NOMO-1 (cell line): ENCODE results near the gene SLC5A11.

Experiments used
- DNase-seq, 2 experiments: peaks; one replicate each; lab custom pipeline; 2025; ENCODE audit not compliant: unreplicated experiment in 2 of 2; lab: John Stamatoyannopoulos, UW

Gene SLC5A11

DNA sequence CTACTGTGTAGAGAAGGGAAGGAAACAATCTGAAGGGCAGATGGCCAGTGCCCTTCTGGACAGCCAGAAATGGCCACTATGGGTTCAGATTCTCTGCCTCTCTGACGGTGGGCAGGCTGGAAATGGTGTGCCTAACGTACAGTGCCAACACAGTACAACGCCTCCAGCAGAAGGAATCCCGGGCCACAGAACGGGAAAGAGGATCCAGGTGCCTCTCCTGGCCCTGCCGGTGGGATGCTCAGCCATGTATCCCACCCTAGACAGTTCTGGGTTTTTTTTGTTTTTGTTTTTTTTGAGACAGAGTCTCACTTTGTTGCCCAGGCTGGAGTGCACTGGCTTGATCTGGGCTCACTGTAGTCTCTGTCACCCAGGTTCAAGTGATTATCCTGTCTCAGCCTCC lies 71.5 kb downstream of the SLC5A11 start:
- DNase-seq: no peak

DNA sequence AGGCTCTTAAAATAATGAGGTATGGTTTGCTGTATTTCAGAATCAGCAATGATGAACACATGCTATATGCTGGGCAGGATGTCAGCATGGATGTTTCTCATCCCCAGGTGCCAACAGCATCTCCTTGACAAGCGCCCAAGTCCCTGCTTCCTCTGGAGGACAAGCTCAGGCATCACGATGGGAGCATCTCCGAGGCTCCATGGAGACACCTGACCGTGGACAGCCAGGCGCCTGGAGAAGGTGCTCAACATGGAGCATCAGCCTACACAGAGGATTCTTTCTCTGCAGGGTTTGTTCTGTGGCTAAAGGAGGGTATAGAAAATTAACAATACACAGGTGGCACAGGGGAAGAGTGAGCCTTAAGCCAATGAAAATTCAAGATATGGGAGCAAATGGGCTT lies 72.1 kb downstream of the SLC5A11 start:
- no peak for DNase-seq

DNA sequence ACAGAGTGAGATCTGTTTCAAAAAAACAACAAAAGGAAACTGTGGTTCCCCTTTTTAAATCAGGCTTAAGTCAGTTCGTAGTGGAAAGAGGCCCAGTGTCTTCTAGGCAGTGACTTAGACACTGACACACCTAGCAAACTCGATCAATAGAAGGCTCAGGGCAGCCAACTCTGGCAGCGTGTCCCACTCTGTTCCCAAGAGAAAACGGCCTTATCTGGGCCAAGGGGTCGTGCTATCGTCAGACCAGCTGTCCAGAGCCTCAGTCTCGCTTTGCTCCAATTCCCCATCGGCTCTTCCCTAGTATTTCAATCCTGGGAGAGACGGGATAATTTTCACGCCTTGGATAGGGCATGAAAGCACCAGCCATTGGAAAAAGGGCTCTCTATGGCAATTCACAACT lies 72.9 kb downstream of the SLC5A11 start:
- DNase-seq: peak in 1 of 2 experiments; percentile 27

DNA sequence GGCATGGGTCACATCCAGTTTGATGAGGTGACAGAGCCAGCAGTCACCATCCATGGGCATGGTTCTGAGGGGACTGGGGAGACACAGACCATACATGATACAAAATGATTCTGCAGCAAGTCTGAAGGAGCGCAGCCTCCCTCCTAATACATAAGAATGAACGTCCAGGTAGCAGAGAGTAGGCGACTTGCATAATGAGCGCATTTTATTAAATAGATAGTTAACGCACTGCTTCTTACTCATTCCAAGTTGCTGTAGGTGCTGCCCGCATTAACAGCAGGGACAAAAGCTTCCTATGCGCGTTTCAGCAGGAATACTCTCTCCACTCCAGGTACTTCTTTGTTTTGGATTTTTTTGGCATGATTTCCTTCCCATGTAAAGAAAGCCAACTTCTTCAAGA lies 73.8 kb downstream of the SLC5A11 start:
- no peak for DNase-seq

DNA sequence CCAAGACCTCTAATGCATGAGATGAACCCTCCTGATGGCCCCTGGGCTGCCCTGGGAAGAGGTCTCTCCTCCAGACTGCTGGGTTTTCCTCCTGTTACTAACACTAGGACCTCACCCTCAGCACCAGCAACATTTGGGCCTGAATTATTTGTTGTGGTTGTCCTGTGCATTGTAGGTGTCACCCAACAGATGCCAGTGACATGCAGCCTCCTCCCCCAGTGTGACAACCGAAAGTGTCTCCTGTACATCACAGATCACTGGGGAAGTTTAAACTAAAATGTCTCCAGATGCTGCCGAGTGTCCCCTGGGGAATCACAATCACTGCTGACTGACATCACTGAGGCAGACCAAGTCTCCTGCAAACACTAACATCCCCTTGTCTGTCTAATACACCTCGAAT lies 74.8 kb downstream of the SLC5A11 start:
- DNase-seq: no peak

DNA sequence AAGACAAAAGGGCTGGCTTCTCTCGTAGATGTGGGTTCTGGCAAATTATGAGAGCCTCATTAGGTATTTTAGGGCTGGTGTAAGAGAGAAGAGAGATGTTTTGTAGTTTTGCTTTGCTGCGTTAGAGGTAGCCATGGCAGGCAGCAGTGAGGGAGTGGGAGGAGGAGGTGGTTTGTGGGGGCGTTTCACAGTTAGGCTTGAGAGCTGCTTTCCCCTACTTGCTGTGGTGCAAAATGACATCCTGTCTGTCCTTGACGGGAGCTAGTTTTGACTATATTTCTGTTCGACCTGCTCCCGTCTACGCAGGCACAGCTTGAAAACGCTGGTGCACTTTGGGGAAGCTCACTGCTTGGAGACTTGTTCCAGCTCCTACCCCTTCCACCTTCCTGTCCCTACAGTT lies 75.5 kb downstream of the SLC5A11 start:
- DNase-seq: no peak

DNA sequence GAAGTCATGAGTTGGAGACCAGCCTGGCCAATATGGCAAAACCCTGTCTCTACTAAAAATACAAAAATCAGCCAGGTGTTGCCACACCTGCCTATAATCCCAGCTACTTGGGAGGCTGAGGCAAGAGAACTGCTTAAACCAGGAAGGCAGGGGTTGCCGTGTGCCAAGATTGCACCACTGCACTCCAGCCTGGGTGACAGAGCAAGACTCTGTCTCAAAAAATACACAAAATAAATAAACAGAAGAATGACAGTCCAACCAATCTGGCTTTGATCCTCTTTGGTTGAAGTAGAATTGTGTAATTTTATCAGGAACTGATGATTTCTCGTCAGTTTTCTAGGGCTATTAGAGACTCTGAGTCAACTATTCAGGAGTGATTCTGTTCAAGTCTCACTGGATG lies 79.4 kb downstream of the SLC5A11 start:
- DNase-seq: no peak

DNA sequence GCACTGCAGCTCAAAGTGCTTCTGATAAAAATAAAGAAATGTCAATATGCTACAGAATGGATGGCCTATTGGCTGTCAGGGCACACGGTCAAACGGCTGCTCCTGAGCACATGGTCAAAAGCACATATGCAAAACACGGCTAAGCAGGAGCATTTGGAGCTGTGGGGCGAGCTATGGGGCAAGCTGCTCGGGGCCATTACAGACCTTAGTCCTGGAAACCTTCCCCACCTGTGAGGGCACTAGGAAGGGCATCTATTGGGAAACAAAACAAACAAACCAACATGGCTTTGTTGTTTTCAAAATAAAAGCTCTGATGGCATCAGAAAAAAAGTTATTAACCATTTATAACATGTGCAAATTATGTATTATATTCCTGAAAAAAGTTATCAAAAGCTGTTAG lies 83.6 kb downstream of the SLC5A11 start:
- DNase-seq: no peak

DNA sequence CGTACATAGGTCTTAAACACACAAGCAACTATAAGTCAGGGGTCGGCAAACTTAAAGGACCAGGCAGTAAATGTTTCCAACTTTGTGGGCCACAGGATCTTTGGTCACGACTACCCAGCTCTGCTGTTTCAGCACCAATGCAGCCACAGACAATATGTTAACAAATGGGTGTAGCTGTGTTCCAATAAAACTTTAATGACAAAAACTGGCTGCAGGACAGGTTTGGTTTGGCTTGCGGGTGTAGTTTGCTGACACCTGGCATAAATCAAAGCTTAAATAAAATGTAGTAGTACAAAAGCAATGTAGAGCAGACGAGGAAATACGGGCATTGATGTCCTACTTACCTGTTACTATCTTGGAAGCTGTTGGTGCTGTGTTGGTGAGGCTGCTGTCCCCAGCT lies 84.7 kb downstream of the SLC5A11 start:
- DNase-seq: no peak

DNA sequence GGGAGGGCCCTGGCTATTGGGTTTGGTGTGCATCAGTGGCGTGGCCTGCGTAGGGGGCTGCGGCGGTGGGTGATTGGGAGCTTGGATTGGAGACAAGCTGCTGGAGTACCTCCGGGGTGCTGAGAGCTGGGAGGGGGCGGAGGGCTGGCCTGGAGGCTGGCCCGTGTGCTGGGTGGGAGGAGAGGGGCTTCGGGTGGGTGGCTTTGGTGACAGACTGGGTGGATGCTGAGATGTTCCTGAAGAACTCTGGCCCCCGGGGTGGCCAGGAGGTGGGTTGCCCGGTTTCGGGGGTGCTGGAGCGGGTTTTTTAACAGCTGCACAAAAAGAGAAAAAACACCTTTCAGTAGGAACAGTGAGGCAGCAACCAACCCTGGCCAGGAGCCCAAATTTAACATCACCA lies 85.3 kb downstream of the SLC5A11 start:
- no peak for DNase-seq

DNA sequence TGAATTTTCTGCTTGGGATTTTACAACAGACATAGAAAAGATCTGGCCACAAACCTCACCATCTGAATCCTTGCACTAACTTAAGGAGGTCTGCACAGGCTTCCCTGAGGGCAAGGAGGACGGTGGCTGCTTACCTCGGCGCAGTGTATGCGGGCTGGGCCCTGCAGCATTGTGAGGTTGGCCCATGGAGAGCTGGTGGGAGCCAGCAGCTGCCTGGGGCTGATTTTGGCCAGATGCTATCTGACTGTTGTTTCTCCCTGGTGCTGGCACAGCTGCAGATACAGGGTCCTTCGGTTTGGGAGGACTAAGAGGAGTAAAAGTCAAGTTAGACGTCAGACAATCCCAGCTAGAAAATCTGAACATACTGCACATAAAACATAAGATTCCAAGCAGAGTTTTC lies 89.6 kb downstream of the SLC5A11 start:
- no peak for DNase-seq

DNA sequence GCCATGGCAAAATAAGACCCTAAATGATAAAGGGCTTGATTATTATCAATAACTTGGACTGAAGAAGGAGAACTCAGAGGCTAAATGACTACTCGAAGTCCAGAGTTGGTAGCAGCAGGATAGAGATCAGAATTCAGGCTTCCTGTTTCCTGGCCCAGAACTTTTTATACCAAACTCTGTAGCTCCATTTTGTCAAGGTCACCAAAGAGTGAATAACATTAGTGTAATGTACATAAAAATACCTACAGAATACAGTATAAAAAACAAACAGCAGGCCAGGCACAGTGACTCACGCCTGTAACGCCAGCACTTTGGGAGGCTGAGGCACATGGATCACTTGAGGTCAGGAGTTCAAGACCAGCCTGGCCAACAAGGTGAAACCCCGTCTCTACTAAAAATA lies 90.4 kb downstream of the SLC5A11 start:
- DNase-seq: no peak

DNA sequence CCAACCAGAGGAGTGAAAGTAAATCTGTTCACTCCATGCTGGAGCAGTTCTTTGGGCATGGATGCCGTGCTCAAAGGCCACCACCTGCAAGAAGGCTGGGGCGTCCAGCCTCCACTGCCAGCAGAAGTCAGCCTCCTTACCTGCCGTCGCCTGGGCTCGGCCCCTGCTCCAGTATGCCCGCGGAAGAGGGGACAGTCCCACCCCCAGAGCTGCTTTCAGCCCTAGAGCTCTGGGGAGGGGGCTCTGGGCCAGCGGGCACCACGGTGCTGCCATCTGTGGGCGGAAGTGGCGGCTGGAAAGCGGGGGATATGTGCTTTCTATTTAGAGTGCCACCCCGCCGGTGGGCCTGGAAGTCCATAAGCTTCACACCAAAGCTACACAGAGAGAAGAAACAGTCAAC lies 93.5 kb downstream of the SLC5A11 start:
- no peak for DNase-seq

DNA sequence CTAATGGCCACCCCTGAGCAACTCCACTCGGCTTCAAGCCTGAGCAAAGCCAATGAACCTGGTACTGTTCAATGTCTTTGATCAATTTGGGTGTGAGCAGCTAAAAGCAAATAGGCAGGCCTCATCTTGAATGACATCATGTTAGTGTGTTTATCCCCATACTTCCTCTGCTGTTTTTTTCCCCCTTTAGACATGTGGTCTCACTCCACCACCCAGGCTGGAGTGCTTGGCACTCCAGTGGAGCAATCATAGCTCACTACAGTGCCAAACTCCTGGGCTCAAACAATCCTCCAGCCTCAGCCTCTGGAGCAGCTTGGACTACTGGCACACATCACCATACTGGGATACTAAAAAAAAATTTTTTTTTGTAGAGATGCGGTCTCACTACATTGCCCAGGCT lies 94.0 kb downstream of the SLC5A11 start:
- DNase-seq: no peak

DNA sequence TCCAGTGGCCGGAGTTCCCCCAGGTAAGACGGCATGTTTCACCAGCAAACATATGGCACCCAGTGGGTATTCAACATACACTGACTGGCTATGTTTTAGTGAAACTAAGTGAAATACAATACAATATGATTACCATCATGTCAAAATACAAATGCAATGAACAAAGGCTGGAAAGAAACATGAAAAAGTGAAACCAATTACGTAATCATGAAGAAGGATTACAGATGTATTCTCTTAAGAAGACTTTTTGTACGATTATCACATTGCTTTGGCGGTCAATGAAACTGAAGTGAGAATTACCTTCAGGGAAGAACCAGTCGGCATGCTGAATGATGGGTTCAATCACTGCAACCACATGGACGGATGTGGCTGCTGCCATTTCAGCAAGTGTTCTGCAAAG lies 97.7 kb downstream of the SLC5A11 start:
- DNase-seq: no peak

DNA sequence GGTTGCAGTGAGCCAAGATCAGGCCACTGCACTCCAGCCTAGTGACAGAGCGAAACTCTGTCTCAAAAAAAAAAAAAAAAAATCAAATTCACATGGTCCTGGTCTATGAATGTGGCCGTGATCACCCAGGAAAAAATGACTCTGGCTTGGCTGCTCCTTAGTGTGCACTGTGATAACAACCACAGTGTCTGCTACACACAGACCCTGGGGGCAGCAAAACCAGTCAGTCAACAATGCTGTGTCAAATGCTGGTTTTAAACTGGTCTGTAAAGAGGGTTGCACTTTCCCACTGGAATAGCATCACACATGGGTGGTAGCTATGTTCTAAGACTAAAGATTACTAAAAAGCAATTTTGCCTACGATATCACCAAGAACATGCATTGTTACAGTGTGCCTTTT lies 98.4 kb downstream of the SLC5A11 start:
- DNase-seq: no peak

DNA sequence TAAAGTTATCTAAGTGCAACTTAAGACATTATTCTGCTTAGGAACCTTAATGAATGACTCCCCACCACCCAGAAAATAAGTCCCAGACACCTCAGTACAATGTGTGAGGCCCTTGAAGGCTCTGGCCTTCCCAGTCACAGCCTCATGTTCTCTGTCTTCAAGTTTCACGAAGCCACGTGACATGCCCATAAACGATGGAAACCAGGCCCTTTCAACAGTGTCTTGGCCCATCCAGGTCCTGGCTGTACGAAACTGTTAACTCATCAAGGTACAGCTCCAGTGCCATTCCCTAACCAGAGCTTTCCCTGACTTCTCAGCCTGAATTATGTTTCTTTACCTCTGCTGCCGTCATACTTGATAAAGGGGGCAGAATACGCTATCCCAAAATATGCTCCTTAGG lies 100.4 kb downstream of the SLC5A11 start:
- DNase-seq: no peak

DNA sequence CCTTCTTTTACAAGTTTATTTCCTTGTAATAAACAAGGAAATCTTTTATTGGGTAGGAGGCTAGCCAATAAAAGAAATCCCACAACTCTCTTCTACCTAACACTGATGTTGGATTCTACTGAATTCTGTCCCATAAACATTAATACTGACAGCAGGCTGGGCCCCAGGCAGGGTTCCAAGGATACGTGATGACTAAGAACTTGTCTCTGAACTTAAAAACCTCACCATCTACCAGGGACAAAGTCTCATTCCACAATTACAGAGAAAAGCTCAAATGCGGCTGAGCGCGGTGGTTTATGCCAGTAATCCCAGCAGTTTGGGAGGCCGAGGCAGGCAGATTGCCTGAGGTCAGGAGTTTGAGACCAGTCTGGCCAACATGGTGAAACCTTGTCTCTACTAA lies 104.5 kb downstream of the SLC5A11 start:
- DNase-seq: no peak

DNA sequence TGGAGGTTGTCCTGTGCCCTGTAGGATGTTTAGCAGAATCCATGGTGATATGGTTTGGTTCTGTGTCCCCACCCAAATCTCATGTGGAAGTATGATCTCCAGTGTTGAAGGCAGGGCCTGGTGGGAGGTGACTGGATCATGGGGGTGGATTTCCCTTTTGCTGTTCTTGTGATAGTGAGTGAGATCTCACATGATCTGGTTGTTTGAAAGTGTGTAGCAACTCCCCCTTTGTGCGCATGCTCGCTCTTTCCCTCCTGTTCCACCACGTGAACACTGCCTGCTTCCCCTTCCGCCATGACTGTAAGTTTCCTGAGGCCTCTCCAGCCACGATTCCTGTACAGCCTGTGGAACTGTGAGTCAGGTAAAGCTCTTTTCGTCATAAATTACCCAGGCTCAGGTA lies 107.5 kb downstream of the SLC5A11 start:
- DNase-seq: no peak

DNA sequence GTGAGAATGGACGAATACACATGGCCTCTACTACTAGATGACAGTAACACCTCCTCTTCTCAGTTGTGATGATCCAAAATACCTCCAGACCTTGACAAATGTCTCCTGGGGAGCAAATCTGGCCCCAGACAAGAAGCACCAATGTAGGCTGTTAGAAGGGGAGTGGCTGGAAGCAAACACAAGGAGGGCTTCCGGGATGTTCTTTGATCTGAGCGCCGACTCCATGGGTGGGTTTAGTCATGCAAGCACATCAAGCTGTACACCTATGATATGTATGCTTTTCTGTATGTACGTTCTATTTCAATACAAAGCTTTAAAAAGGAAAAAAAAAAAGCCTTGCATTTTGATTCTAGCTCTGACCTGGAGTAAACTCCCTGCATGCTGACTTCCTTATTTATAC lies 108.0 kb downstream of the SLC5A11 start:
- DNase-seq: no peak

DNA sequence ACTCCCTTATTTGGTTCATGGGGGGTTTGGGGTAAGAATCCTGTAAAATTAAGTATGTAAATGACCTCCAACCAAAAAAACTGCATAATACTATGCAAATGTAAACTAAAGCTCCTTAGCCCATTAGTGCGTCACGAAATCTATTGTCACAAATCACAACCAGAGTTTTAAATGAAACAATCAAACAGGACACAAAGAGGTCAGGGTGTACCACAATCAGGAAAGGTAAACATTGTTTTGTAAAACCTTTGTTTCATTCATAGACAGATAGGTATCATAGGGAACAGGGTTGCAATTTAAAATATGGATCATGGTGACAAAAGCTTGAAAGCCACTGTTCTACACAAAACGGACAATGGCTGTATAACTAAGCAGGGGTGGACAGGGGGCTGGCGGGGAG lies 108.4 kb downstream of the SLC5A11 start:
- DNase-seq: no peak

DNA sequence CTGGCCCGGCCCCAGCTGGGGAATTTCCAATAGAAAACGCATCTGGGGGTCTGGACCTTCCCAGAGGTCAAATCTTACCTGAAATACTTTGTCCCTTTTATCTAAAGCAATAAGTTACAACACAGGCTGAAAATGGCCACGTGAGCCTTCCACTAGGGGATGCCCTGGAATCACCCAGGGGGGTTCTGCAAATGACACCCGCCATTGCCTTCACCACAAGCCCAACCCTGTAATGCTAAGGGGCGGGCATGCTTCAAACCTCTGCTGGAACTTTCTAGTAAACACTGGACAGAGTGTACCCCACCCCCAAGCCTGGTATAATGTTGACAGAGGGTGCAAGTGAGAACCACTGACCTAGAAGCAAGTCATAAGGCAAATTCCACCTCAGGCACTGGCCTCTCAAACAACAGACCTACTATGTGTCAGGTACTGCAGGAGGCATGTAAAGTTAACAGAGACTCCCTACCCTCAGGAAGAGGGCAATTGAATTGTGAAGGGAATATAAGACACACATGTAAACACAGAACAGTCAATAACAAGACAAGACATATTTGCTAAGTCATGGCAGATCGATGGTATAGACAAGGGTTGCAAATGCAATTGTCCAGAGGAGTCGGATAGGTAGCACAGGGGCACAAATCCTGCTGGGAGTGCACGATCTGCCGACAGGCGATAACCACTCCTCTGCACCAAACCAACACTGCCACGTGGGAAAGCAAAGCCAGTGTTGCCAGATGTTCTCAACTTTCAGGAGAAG lies 110.4 kb downstream of the SLC5A11 start:
- no peak for DNase-seq

DNA sequence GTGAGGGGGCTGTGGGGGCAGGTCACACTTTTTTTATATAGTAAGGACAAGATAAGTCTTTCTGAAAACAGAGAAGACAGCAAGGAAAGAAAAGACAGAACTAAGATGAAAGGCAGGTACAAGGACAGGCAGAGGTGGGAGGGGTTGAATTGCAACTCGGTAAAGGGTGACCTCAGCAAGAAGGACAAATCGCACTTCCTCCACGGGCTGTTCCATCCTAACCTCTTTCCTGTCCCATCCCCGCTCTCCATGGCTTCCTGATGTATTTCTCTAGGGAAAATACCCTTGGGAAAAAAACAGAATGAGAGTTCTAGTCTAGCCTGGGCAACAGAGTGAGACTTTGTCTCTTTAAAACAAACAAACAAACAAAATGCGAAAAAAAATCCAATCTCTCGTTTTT lies 112.1 kb downstream of the SLC5A11 start:
- DNase-seq: no peak
